PFSK-1 (cell line): Measurements from ENCODE around the gene KCNJ4.

Experiments
- POLR2AphosphoS5 ChIP-seq: IDR thresholded peaks from 2 replicates; pipeline ENCODE4 v1.6.1; 2012; ENCODE audit warnings: low read depth, mild to moderate bottlenecking, control low read depth, low read length, moderate library complexity
- REST ChIP-seq, 2 experiments: IDR thresholded peaks; 2 replicates each; pipeline versions ENCODE4 v1.6.1 to v1.8.0; 2011 to 2012; ENCODE audit warnings: low read depth in 2 of 2, low read length in 2 of 2, control low read depth in 1 of 2, inconsistent platforms in 1 of 2, mild to moderate bottlenecking in 1 of 2, moderate library complexity in 1 of 2; ENCODE audit not compliant: insufficient read depth in 1 of 2
- SIN3A ChIP-seq: IDR thresholded peaks from 2 replicates; pipeline ENCODE4 v1.6.1; 2012; ENCODE audit warnings: mild to moderate bottlenecking, low read length, moderate library complexity, borderline replicate concordance; ENCODE audit not compliant: insufficient read depth
- TAF1 ChIP-seq: IDR thresholded peaks from 2 replicates; pipeline ENCODE4 v1.6.1; 2012; ENCODE audit warnings: low read length, control low read depth, borderline replicate concordance; ENCODE audit not compliant: insufficient read depth

- TF ChIP-seq POLR2AphosphoS5 (no peak), TAF1 (no peak), SIN3A (no peak), REST (IDR thresholded peaks at IDR 0.05; ENCODE audit: insufficient read depth in 1 of 2, low read depth in 2 of 2, low read length in 2 of 2) (no peak)
Measured at GRCh38 chr22:38448945-38449745, 5.9 kb downstream of the KCNJ4 start.
